DMS153 treated with DMSO at 0.1 percent for 48 hours (cell line): ENCODE data around the gene PFDN1.
"Not testable (repeated sequence)": the region's sequence is repeated elsewhere in the genome, so short reads cannot be mapped to it uniquely, and the experiment has no call there.

Source experiments
- DNase-seq: peaks from one replicate; lab custom pipeline; 2025; ENCODE audit not compliant: unreplicated experiment; lab: John Stamatoyannopoulos, UW

PFDN1 gene

GRCh38 chr5:140217299-140218026, 85.4 kb downstream of the PFDN1 start:
- DNase-seq, result no peak

DNA sequence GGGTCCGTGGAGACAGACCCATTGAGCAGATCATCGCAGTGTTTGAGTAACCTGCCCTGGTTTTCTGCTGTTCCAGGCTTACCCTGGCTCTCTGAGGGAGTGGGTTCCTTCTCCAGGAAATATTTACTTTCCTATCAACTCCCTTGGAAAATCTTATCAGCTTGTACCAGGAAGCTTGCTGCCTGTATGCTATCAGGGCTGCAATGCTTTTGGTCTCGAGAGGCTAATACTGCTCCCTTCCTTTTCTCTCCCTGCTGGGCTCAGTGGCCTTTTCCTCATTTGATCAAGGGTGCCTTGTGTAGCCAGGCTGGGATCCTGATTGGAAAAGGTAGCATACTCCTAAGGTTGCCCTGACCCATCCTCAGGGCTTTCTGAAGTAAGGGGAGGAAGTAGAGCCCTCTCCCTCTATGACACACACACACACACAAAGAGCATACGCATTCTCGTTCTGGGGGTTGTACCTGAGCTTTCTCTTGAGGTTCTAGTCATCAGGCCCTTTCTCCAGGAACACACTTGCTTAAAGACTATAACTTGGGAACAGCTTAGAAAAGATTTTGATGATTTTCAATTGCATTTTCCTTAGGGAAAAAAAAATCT, 86.3 kb downstream of the PFDN1 start:
- no peak for DNase-seq

GRCh38 chr5:140215276-140215675, 87.6 kb downstream of the PFDN1 start:
- no peak for DNase-seq

DNA sequence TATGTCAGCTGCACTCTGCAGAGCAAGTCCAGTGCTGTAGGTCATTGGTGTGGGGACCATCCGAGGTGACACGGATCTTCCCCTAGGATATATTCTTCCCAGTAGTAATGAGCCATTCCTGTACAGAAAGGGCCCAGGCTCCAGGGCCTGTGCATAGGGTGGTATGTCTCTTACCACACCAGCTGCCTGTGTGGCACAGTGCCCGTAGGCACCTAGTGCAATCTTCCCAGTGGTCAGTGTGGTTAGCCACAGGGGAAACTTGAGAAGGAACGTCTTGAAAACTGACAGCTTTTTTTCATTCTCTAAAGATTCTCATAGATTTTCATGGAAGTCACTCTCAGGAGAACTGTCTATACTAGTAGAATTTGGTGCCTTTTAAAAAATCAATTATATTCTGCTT, 88.1 kb downstream of the PFDN1 start:
- no peak for DNase-seq

DNA sequence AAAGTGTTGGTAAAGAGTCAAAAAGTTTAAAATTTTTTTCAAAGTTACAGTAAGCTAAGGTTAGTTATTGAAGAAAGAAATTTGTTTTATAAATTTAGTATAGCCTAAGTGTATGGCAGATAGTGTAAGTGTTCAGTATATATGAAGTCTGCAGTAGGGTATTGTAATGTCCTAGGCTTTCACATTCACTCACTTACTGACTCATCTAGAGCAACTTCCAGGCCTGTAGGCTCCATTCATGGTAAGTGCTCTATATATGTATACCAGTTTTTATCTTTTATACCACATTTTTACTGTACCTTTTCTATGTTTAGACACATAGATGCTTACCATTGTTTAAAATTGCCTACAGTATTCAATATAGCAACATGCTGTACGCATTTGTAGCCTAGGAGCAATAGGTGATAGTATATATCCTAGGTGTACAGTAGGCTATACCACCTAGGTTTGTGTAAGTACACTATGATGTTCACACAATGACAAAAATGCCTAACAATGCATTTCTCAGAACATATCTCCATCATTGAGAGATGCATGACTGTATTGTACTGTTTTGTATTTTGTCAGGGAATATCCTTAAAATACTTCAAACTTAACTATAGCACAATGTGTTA, 89.4 kb downstream of the PFDN1 start:
- DNase-seq, result no peak

- no peak for DNase-seq
Measured at GRCh38 chr5:140208065-140208464, 94.8 kb downstream of the PFDN1 start.

DNA sequence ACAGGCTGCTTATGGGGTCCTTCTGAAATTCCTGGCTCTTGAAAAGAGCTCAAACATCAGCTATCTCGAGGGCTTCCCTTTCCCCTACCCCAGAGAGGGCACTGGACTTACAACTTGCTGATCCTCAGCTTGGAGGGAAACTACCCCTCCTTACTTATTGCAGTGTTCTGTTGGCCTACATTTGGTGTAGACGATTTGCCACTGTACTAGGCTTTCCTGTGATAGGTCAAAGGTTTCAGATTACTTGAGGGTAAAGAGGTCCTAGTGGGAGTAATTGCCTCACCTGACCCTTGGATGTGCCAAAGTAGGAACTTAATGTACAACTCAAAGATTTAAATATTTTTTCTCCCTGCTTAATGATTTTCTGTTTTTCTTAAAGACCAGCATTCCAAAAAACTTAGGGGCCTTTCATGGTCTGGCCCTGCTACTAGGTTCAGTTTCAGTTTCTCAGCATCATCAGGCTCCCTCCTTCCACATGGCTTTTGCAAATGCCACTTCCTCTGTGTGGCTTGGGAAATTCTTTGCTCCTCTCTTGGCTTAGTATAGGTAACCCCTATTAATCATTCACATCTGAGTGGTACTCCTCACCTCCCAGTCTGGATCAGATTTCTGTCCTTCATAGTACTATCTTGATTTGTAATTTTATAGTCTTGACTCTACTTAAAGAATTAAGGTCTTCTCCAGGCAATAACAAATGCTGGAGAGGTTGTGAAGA, 95.5 kb downstream of the PFDN1 start:
- no peak for DNase-seq

DNA sequence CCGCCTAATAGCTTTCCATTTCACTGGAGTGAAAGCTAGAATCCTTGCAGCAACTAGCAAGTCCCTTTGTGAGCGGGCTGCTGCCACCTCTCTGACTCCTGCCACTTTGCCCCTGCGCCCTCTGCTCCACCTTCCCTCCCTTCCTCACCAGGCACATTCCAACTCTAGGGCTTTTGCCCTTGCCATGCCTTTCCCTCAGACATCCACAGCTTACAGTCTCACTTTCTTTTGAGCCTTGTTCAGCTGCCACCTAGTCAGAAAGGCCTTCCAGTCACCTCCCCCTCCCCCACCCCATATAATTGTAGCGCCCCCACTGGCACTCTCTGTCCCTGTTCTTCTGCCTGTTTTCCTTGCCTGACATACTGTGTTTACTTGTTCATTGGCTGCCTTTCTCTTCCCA, 96.9 kb downstream of the PFDN1 start:
- DNase-seq, result no peak

- no peak for DNase-seq
Measured at GRCh38 chr5:140205216-140205615, 97.7 kb downstream of the PFDN1 start.

- DNase-seq, result no peak
Measured at GRCh38 chr5:140202610-140203009, 100.3 kb downstream of the PFDN1 start.

DNA sequence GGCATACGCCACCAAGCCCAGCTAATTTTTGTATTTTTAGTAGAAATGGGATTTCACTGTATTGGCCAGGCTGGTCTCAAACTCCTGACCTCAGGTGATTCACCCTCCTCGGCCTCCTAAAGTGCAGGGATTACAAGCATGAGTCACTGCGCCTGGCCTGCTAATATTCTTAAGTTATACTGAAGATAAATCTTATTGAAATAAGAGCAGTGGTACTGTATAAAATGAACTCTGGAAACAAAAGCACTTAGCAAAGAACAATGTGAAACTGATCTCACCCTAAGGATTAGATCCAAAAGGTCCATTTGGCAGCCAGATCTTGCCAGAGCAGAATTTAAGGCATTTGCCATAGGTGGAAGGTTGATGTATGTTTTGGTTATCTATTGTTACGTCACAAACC, 100.8 kb downstream of the PFDN1 start:
- no peak for DNase-seq

DNA sequence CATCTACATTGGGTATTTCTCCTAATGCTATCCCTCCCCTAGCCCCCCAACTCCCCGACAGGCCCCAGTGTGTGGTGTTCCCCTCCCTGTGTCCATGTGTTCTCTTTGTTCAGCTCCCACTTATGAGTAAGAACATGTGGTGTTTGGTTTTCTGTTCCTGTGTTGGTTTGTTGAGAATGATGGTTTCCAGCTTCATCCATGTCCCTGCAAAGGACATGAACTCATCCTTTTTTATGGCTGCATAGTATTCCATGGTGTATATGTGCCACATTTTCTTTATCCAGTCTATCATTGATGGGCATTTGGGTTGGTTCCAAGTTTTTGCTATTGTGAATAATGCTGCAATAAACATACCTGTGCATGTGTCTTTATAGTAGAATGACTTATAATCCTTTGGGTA, 104.0 kb downstream of the PFDN1 start:
- not testable (repeated sequence) for DNase-seq

GRCh38 chr5:140197023-140197422, 105.9 kb downstream of the PFDN1 start:
- no peak for DNase-seq

- DNase-seq, result no peak
Measured at GRCh38 chr5:140196115-140196814, 106.6 kb downstream of the PFDN1 start.
